Stimulated activated naive CD4-positive, alpha-beta T cell (primary cell): ENCODE data around the gene HSP90AA1.
"Not testable (repeated sequence)": the region's sequence is repeated elsewhere in the genome, so short reads cannot be mapped to it uniquely, and the experiment has no call there.

Experiments used
- DNase-seq, 6 experiments: peaks; one replicate each; lab custom pipeline; 2025; lab: John Stamatoyannopoulos, UW

The HSP90AA1 gene

DNA sequence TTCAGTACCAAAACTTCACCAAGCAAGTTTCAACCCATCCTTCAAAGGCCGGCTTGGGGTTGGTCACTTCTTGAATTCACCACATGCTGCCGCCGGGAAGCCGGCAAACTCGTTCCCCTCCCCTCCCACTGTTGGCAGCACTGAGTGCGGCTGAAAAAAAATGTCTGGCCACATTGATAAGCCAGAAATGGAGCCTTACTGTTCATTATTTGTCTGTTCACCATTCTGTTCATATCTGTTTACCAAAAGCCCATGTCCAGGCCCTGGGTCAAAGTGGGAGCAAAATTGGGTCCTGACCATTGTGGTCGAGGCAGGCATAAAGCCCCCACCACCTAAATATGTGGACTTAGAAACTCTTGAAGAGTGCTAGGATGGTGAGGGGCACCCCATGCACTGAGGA, 7.3 kb upstream of the HSP90AA1 start:
- no peak for DNase-seq

DNA sequence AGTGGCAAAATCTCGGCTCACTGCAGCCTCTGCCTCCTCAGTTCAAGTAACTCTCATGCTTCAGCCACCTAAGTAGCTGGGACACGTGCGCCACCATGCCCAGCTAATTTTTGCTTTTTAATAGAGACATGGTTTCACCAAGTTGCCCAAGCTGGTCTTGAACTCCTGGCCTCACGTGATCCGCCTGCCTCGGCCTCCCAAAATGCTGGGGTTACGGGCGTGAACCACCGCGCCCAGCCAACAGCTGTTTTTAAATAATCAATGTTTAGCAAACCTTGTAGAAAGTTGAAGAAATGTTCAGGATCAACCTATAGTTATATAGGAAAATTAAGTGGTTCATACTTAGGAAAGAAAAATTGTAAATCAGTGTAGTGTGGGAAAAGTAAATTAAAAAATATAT, 6.0 kb upstream of the HSP90AA1 start:
- DNase-seq, result no peak

DNA sequence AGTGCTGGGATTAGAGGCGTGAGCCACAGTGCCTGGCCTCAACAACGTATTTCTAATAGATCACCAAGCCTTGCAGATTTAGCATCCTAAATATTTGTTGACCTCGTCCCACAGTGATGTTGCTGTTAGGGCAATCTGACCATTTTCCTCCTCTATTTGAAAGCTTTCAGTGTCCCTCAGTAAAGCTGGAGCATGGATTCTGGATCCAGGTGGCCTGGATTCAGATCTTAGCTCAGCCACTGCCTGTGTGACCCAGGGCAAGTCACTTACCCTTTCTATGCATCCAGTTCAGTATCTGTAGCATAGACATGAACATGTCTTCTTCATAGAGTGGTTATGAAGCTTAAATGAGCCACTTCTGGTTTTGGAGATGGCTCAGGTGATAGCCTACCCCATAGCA, 3.9 kb upstream of the HSP90AA1 start:
- DNase-seq, result no peak

DNA sequence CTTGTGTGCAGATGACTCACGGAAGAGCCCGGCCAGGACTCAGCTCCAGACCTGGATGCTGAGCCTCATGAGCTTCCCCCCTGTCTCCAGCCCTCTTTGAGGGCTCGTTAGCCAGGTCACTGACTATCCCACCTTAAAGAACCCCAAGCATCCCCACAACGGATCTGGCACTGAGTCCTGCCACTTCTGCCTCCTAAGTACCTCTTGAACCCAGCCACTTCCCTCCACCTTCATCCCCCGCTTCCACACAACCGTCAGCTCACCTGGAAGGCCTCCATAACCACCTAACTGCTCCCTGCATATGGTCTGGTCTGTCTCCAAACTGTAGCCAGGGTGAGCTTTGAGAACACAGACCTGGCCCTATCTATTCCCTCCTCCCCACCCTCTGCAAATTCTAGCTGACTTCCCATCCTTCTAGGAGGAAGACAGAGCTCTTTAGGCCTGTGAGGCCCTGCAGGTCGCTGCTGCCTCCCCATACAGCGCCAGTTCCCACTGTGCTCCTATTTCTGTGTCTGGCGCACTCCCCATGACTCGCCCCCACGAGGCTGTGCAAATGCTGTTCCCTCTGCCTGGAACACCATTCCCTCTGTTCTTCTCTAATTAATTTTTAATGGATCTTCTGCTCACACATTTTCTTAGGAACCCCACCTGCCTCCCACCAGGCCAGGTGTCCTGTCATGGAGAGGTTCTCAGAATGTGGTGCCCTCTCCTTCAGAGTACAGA, 2.9 kb upstream of the HSP90AA1 start:
- DNase-seq, result no peak

DNA sequence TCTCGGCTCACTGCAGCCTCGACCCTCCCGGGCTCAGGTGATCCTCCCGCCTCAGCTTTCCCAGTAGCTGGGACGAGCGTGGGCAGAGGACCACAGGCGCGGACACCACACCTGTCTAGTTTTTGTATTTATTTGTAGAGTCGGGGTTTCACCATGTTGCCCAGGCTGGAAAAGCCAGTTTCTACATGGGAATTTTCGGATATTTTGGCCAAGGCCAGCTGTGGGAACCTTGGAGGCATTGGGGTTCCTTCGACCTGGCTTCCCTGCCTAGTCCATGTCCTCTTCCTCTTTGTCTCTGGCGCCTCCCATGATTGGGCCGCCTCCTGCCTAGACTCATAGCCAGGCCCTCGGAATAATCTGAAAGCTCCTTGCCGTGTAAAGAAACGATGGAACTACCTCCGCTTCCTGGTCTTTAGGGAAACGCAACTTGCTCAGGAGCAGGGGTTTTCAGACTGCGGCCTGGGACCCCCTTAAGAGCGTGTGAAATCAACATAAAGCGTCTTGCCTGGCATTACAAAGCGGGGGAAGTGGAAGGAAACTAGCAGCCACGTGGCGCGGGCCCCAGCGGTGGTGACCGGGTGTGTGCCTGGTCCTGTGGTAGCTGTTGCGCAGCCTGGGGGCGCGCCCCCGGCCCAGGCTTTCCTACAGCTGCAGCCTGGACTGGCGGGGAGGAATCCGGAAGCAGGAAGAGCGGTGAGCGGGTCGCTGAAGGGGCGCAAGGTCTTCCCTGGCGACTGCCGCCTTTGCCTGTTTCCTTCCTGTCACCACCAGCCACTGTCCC, 1.4 kb upstream of the HSP90AA1 start:
- peak; percentile 11 to 46 (median 30) for DNase-seq

DNA sequence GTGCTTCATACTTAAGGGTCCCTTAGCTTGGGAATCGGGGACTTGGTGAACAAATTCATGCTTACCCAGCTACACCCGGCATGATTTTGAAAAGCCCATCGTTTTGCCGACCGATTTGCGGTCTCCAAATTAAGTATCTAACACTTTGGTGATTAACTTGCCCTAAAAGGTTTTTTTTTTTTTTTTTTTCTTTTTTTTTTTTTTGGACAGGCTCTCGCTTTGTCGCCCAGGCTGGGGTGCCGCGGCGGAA, 843 bp upstream of the HSP90AA1 start:
- DNase-seq, result peak in 1 of 6 experiments; percentile 40

DNA sequence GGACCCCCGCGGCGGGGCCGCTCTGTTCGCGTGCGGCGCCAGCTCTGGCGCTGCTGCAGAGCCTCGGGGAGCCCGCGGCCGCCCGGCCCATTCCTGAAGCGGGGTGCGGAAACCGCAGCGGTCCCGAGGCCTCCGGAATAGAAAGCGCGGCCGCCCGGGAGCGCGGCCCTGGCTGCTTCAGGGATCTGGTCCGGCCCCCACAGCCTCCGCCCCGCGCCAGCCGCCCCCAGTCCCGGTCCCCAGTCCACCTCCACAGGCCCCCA, 204 bp downstream of the HSP90AA1 start:
- no peak for DNase-seq

DNA sequence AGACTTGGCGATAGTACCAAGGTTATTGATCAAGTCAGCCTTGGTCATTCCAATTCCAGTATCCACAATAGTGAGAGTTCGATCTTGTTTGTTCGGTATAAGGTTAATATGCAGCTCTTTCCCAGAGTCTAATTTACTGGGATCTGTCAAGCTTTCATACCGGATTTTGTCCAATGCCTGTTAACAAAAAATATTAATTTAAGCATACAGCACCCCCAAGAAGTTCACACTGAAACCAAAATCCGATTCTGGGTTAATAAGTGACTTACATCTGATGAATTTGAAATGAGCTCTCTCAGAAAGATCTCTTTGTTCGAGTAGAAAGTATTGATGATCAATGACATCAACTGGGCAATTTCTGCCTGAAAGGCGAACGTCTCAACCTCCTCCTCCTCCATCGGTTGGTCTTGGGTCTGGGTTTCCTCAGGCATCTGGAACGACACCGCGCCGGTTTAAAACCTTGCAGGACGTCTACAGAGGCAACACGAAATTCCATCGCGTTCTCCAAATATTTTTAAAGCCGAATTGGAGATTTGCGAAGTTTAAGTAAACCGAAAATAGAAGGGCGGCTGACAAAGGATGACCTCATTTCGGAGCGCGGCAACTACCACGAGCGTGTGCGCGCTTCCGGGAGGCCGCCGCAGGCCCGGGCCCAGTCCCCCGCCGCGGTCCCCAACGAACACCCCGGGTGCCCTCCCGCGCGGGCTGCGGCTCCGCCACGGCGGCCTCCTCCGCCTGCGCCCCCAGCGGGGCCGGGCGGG, 716 bp downstream of the HSP90AA1 start:
- peak; percentile 59 to 86 (median 68) for DNase-seq

DNA sequence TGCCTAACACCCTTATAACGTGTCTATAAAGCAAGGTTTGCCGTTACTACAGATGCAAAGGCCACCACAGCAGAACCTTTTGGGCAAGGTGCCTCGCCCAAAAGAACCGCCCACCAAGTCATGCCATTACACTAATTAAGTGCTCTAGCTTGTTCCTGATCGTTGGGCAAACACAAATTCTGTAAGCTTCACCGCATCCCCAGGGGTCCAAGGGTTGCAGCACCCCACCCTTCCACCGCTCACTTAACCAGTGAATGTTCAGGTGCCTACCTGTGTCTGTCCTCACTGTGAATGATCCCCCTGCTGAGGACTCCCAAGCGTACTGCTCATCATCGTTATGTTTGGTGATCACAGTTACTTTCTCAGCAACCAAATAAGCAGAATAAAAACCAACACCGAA, 1.4 kb downstream of the HSP90AA1 start:
- DNase-seq, result no peak

DNA sequence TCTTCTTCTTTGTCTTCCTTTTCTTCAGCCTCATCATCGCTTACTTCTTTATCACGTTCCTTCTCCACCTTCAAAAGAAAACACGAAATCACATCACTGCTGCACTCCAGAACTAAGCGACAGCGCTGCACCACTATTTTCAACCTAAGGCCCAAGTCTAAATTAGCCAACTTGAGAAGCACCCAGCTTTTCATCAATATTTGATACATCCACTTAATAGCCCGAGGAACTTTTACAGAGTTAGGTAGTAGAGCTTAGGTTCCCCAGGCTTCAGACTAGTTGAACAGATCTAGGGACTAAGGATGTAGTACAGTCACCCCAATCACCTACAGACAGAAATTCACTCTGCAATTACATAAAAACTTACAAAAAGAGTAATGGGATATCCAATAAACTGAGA, 1.9 kb downstream of the HSP90AA1 start:
- DNase-seq, result no peak

DNA sequence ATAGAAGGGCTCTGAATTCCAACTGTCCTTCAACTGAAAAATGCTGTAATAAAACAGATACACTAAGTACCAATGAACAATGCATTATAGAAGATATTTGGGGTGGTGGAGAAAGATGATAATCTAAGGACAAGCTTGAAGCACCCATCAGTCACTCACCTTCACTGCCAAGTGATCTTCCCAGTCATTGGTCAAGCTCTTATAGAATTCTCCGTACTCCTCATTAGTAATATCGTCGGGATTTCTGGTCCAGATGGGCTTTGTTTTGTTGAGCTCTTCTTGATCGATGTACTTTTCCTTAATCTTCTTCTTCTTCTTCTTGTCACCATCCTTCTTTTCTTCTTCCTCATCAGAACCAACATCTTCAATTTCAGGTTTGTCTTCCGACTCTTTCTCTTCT, 2.3 kb downstream of the HSP90AA1 start:
- DNase-seq, result not testable (repeated sequence)

DNA sequence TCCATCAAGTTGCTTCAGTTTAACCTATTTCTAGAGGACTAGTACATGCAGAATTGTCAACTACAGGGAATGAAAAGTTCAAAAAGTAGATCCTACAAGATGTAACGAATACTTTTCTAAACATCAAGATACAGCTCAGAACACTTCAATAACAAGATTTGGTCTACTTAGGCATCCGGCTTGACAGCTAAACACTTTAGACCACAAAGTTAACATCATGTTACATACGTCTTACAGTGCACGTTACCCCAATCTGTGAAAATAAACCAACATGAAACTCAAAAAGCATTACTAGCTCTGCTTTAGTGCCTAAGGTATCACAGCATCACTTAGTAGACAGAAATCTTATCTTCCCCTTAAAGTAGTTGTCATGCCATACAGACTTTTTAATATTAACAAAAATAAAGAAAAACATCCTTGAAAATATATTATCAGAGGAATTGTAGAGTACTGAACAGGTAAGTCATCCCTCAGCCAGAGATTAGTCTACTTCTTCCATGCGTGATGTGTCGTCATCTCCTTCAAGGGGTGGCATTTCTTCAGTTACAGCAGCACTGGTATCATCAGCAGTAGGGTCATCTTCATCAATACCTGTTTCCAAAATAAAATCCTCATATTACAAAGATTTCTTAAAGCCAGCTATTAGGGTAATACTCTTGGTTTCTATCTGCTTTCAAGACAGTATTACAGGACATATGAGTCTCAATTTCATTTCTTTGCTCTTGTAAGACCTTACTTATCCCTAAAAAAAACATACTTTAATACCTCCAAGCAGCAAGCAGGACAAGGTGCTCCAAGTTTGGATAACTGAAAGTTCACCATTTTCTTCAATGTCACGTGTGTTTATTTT, 5.4 kb downstream of the HSP90AA1 start:
- DNase-seq, result no peak

DNA sequence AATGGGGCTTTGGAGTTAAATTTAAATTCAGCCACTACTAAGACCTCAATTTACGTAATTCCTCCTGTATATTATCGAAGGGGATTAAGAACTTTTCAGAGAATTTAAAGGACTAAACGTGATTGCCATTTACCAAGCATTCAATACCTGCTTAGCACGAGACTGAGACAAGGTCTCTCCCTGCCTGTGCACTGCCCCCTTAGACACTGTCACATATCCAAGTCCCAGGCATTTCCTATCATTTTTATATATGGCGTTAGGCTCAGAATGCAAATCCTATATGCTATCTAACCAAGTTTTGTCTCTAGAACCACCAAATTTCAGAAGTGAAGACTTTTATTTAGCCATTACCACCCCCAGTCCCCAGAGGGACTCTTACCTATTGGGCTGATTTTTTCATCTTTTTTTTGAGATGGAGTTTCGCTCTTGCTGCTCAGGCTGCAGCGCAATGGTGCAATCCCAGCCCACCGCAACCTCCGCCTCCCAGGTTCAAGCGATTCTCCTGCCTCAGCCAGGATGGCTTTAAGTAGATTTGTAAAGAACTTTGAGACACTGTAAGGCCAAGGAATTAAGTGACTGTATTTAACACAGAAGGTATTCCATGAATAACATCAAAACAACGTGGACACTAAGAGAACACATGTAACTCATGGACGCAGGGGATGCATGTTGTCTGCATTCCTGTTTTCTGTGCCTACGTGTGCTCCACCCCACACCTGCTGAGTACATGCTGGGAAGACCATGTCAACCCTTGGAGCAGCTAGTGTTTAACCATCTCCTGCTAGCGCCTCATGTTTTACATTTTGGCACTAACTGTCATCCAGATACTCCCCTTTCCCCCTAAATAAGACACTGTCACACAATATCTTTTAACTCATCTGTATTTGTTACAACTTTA, 6.4 kb downstream of the HSP90AA1 start:
- DNase-seq, result no peak

DNA sequence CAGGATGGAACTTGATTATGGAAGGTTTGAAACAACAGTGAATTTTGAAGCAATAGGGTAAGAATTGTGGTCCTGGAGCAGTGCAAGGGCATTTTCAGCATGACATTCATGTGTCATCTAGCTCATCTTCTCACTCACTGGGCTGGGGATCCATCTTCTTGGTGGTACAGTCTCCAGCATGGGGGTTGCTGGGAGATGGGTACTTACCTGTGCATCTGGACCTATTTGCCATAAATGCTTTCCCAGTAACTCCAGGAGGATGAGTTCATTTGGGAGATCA, 7.2 kb downstream of the HSP90AA1 start:
- no peak for DNase-seq

DNA sequence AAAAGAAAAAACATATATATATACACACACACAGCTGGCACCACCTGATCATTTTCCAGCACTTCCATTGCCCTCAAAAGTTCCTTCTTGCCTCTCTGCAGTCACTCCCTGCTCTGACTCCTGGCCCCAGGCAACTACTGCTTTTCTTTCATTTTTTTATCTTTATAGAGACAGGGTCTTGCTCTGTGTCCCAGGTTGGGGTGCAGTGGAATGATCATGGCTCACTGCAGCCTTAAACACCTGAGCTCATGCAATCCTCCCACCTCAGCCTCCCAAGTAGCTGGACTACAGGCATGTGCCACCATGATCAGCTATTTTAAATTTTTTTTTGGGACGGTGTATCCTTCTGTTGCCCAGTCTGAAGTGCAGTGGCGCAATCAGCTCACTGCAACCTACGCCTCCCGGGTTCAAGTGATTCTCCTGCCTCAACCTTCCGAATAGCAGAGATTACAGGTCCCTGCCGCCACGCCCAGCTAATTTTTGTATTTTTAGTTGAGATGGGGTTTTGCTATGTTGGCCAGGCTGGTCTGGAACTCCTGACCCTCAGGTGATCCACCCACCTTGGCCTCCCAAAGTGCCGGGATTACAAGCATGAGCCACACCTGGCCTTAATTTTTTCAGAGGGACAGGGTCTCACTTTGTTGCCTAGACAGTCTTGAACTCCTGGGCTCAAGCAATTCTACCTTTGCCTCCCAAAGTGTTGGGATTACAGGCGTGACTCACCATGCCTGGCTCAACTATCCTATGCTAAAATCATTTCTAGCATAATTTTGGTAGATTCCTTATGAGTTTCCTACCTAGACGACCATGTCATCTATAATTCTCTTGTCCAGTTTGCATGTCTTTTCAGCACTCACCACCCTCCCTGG, 7.8 kb downstream of the HSP90AA1 start:
- DNase-seq, result no peak

DNA sequence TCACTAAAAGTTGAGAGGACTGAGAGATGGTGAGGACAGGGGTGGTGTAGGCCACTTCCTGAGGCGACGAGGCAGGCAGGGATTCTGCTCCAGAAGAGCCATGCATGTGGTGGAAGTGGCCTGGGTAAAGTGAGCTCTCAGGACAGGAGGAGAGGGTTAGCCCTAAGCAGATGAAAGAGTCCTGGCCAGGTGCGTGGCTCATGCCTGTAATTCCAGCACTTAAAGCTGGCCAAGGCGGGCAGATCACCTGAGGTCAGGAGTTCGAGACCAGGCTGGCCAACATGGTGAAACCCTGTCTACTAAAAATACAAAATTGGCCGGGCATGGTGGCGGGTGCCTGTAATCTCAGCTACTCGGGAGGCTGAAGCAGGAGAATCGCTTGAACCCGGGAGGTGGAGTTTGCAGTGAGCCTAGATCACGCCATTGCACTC, 8.5 kb downstream of the HSP90AA1 start:
- DNase-seq, result not testable (repeated sequence)

DNA sequence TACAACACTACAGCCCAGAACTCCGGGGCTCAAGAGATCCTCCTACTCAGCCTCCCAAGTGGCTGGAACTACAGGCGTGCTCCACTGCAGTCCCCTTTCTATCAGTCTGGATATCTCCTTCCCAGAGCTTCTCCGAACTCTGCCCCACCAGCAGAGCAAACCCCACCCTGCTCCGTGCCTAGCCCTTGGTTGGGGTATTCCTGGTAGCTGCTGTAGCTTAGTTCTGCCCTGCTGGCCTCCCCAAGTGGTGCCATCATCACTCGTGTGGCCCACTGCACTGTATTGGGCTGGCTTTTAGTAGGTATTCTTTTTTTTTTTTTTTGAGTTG, 9.5 kb downstream of the HSP90AA1 start:
- no peak for DNase-seq

DNA sequence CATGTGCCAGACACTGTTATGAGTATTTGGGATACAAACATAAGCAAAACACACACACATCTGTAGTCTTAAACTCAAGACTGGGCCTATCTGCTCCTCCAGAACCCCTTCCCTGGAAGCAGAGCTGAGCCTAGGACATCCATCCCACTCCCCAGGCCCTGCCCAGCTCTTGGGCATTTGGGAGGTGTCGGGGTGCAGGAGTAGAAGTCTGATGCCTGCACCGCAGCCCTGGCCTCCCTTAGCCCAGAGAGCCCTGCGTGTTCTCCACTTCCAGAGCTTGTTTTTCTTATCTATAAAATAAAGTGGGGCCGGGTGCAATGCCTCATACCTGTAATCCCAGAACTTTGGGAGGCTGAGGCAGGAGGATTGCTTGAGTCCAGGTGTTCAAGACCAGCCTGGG, 11.7 kb downstream of the HSP90AA1 start:
- no peak for DNase-seq

DNA sequence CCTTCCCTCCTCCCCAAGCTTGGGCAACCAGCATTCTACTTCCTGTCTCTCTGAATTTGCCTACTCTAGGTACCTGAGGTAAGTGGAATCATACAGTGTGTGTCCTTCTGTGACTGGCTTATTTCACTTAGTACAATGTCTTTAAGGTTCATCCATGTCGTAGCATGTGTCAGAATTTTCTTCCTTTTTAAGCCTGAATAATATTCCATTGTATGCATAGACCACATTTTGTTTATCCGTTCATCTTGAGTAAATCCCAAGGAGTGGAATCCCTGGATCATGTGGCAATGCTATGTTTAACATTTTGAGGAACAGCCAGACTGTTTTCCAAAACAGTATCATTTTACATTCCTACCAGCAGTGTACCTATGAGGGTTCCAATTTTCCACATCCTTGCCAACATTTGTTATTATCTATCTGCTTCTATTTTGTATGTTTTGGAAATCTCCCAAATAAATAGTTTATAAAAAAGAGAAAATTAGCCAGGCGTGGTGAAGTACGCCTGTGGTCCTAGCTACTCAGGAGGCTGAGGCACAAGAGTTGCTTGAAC, 12.4 kb downstream of the HSP90AA1 start:
- no peak for DNase-seq

DNA sequence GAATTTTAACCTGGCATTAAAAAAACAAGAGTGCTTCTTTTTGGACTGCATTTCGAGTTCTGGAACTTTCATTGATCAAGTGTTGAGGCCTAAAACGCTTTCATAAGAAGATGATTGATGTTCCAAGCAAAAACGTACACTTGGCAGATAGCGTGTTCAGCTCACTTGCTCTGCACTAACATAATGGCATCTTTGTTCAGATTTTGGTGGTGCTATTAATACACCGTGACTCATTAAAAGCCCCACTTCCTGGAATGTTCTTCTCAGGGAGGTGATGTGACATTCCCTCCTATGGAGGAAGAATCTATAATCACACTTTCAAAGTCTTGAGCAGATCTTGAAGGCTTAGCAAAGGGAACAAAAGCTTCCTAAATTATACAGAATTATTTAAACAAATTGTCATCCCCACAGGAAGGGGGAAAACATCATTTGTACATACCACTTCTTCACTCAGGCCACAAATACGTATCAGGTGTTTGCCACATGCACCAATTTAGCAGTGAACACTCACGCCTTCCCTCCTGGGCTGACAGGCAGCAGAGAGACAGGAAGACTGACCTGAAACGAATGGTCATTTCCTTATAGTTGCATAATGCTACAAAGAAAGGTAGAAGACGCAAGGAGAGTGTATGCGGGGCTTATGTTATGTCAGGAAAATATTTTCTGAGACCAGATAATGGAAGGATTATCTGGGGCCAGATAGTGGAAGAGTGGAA, 15.4 kb downstream of the HSP90AA1 start:
- no peak for DNase-seq
